ENCODE data around the gene CD4. TPM values are rescaled to one million over a fixed set of nuclear protein-coding genes. Genes with fewer than 3 reads are reported as not detected.
A peak's percentile ranks its signal among the peaks of the same experiment; 100 is the strongest.

The CD4 gene
- polyA plus RNA-seq, 1 of the 3 experiments (the other 2 are of a cell fraction) = 0.02 TPM

DNA sequence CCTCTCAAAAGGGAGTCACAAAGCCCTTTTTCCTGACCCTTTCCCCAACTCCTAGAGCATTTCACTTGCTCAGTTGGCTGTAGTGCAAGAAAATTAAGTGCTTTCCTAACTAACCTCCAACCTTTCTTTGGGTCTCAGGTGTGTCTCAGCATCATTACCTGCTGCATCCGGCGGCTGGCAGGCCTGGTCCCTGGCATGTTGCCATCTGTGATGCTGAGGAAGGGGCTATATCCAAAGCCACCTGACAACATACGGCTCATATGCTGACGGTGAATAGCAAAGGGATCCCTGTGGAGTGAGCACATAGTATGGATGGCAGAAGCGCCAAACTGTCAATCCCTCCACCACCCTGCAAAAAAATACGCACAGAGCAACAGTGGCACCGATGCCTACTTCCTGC lies 37.6 kb upstream of the CD4 start:
- 86% methylated on average over 7 of the region's 7 CpGs for WGBS (ENCODE audit: low lambda C conversion rate)

DNA sequence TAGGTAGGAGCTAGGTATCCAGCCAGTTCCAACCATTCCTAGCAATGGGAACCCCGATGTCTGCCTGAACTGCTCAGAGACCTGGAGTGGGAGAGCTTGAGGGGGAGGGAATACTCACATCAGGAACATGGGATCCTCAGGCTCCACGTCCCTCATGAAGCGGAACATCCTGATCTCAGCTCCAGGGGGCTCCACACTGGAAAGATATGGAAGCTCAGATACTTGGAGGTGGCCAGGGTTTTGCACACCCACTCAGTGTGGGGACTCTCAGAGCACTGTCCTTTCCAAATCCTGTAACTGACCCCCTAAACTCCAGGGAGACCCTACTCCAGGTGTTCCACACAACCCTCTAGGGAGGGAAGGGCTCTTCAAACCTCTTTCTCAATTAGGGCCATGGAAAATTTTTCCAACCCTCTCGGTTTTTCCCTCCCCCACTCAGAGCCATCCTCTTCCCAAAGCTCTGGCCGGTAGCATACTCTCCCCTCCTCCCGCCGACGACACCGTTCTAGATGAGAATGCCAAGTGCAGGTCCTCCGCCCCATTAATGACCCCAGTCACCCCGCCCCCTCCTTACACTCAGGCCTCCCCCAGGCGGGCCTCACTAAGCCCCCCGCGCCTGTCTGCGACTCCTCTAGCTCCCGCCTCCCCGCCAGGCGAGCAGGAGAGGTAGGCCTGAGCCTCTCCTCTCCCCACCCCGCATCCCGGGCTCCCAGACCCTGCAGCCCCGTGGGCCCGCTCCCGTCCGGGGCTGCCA lies 37.0 kb upstream of the CD4 start:
- peak overlapping the region; percentile 63; the same call in 1 of the 2 replicates for H2AFZ ChIP-seq (ENCODE audit: low read depth)
- H3K27me3 ChIP-seq (ENCODE audit: insufficient read depth) = no peaks in the 10 kb centered on the region
- H3K27ac ChIP-seq (ENCODE audit: low read depth in 2 of 2, low read length in 1 of 2) = peak overlapping the region; percentile 97 to 98
- H3F3A ChIP-seq (replicated peaks; ENCODE audit: insufficient read depth) = peaks cover 12% of the 10 kb centered on the region
- no peaks in the 10 kb centered on the region for H3K9me3 ChIP-seq
- peak overlapping the region; percentile 84 to 91 for H3K4me3 ChIP-seq (ENCODE audit: low read depth in 2 of 2, low read length in 1 of 2)
- H3K4me2 ChIP-seq = peak overlapping the region; percentile 86
- peaks cover 38 to 43% of the 10 kb centered on the region in 2 experiments for H3K36me3 ChIP-seq (replicated peaks in 1 of 2; ENCODE audit: control insufficient read depth in 1 of 2, insufficient read depth in 2 of 2, low read length in 1 of 2)
- H3K9me2 ChIP-seq = no peaks in the 10 kb centered on the region
- peaks cover 14 to 18% of the 10 kb centered on the region in 2 experiments for H3K4me1 ChIP-seq (ENCODE audit: control insufficient read depth in 1 of 2, insufficient read depth in 2 of 2, low read depth in 1 of 2, low read length in 1 of 2)
- DNase-seq = peak; percentile 82
- peaks cover 34% of the 10 kb centered on the region for H3K79me2 ChIP-seq (ENCODE audit: insufficient read depth)
- ChIA-PET POLR2A (interaction anchor here (0.6 to 4.8 kb wide), 17 partner anchors 15 to 192 kb away, joined by 3 to 89 read pairs (median 9); partner anchors contain the start of genes C12orf57, COPS7A, GPR162 and P3H3), CTCF (interaction anchor here (0.7 to 12.7 kb wide), 36 partner anchors 10 to 186 kb away, joined by 3 to 343 read pairs (median 11); partner anchors contain the start of genes CD4, CDCA3, COPS7A and GPR162)
- 1% methylated on average over 13 of the region's 24 CpGs for WGBS (ENCODE audit: low lambda C conversion rate)
- peaks cover 12% of the 10 kb centered on the region for H4K20me1 ChIP-seq (ENCODE audit: insufficient read depth)
- TF ChIP-seq, protein P1, sequence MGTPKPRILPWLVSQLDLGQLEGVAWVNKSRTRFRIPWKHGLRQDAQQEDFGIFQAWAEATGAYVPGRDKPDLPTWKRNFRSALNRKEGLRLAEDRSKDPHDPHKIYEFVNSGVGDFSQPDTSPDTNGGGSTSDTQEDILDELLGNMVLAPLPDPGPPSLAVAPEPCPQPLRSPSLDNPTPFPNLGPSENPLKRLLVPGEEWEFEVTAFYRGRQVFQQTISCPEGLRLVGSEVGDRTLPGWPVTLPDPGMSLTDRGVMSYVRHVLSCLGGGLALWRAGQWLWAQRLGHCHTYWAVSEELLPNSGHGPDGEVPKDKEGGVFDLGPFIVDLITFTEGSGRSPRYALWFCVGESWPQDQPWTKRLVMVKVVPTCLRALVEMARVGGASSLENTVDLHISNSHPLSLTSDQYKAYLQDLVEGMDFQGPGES (IDR thresholded peaks at IDR 0.05; ENCODE audit: low read depth, low read length) = no peak
- peak; percentile 38; the same call in 1 of the 2 replicates for TF ChIP-seq RAD21 (IDR thresholded peaks at IDR 0.05; ENCODE audit: low read length)
- TF ChIP-seq, protein P2, sequence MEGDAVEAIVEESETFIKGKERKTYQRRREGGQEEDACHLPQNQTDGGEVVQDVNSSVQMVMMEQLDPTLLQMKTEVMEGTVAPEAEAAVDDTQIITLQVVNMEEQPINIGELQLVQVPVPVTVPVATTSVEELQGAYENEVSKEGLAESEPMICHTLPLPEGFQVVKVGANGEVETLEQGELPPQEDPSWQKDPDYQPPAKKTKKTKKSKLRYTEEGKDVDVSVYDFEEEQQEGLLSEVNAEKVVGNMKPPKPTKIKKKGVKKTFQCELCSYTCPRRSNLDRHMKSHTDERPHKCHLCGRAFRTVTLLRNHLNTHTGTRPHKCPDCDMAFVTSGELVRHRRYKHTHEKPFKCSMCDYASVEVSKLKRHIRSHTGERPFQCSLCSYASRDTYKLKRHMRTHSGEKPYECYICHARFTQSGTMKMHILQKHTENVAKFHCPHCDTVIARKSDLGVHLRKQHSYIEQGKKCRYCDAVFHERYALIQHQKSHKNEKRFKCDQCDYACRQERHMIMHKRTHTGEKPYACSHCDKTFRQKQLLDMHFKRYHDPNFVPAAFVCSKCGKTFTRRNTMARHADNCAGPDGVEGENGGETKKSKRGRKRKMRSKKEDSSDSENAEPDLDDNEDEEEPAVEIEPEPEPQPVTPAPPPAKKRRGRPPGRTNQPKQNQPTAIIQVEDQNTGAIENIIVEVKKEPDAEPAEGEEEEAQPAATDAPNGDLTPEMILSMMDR (IDR thresholded peaks at IDR 0.05) = peak; percentile 61
- TF ChIP-seq EP300 (IDR thresholded peaks at IDR 0.05; ENCODE audit: borderline replicate concordance in 1 of 2, low read depth in 1 of 2, low read length in 1 of 2) = no peak
- TF ChIP-seq GABPA (IDR thresholded peaks at IDR 0.05; ENCODE audit: low read depth) = no peak
- peak; percentile 28 for TF ChIP-seq CHD2 (IDR thresholded peaks at IDR 0.05; ENCODE audit: low read length, partially characterized antibody)
- TF ChIP-seq SMC3 (IDR thresholded peaks at IDR 0.05; ENCODE audit: low read depth, low read length) = peak; percentile 57; the same call in 1 of the 2 replicates
- peak overlapping the region; percentile 98 for H3K9ac ChIP-seq

More for the DNA sequence above, 37.6 kb upstream of the CD4 start:
- Histone ChIP-seq H3K79me2 (ENCODE audit: insufficient read depth) (peaks cover 34% of the 10 kb centered on the region), H3K9ac (peak overlapping the region; percentile 98), H3K9me2 (no peaks in the 10 kb centered on the region), H3K27ac (ENCODE audit: low read depth in 2 of 2, low read length in 1 of 2) (peak overlapping the region; percentile 97 to 98; a peak in 2 of 4 replicates), H2AFZ (ENCODE audit: low read depth) (no peak overlapping the region), H4K20me1 (ENCODE audit: insufficient read depth) (peaks cover 12% of the 10 kb centered on the region), H3K9me3 (no peaks in the 10 kb centered on the region), H3K4me1 (ENCODE audit: control insufficient read depth in 1 of 2, insufficient read depth in 2 of 2, low read depth in 1 of 2, low read length in 1 of 2) (peaks cover 14 to 18% of the 10 kb centered on the region in 2 experiments), H3K36me3 (replicated peaks in 1 of 2; ENCODE audit: control insufficient read depth in 1 of 2, insufficient read depth in 2 of 2, low read length in 1 of 2) (peaks cover 38 to 49% of the 10 kb centered on the region in 2 experiments), H3K4me2 (peak overlapping the region; percentile 86), H3K4me3 (ENCODE audit: low read depth in 2 of 2, low read length in 1 of 2) (peak overlapping the region; percentile 84 to 91), H3K27me3 (ENCODE audit: insufficient read depth) (no peaks in the 10 kb centered on the region), H3F3A (replicated peaks; ENCODE audit: insufficient read depth) (peaks cover 16% of the 10 kb centered on the region)
- ChIA-PET CTCF (interaction anchor here (0.7 to 12.7 kb wide), 19 partner anchors 9 to 117 kb away, joined by 3 to 343 read pairs (median 20); partner anchors contain the start of genes CDCA3, COPS7A, GPR162 and LAG3), POLR2A (interaction anchor here (1.9 to 4.8 kb wide), 10 partner anchors 16 to 139 kb away, joined by 5 to 89 read pairs (median 14); partner anchors contain the start of genes COPS7A, P3H3, PTMS and SPSB2)
- TF ChIP-seq EZH2phosphoT487 (IDR thresholded peaks at IDR 0.05; ENCODE audit: borderline replicate concordance, low read depth) (no peak), EP300 (IDR thresholded peaks at IDR 0.05; ENCODE audit: borderline replicate concordance in 1 of 2, low read depth in 1 of 2, low read length in 1 of 2) (no peak), POLR2AphosphoS5 (IDR thresholded peaks at IDR 0.05; ENCODE audit: low read depth, low read length) (no peak), SMC3 (IDR thresholded peaks at IDR 0.05; ENCODE audit: low read depth, low read length) (no peak), RFX5 (IDR thresholded peaks at IDR 0.05; ENCODE audit: low read length) (no peak), TAF1 (IDR thresholded peaks at IDR 0.05; ENCODE audit: borderline replicate concordance, low read depth, low read length) (no peak), JUND (IDR thresholded peaks at IDR 0.05) (no peak), RCOR1 (IDR thresholded peaks at IDR 0.05; ENCODE audit: low read length) (no peak), FOXM1 (IDR thresholded peaks at IDR 0.05; ENCODE audit: low read depth) (no peak), SIN3A (IDR thresholded peaks at IDR 0.05; ENCODE audit: borderline replicate concordance, low read depth, low read length) (no peak), NRF1 (IDR thresholded peaks at IDR 0.05; ENCODE audit: low read depth, low read length) (no peak), NFIC (IDR thresholded peaks at IDR 0.05; ENCODE audit: borderline replicate concordance) (no peak), MEF2A (IDR thresholded peaks at IDR 0.05; ENCODE audit: borderline replicate concordance, low read depth) (no peak)
- TF ChIP-seq, protein P2 (IDR thresholded peaks at IDR 0.05) = no peak
- TF ChIP-seq, protein P3, sequence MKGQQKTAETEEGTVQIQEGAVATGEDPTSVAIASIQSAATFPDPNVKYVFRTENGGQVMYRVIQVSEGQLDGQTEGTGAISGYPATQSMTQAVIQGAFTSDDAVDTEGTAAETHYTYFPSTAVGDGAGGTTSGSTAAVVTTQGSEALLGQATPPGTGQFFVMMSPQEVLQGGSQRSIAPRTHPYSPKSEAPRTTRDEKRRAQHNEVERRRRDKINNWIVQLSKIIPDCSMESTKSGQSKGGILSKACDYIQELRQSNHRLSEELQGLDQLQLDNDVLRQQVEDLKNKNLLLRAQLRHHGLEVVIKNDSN (IDR thresholded peaks at IDR 0.05; ENCODE audit: borderline replicate concordance, low read depth) = no peak
- DNase-seq = no peak
